Spleen (tissue), 11 donors: Measurements from ENCODE around the gene TWF2. TPM values are rescaled to one million over a fixed set of nuclear protein-coding genes. Genes with fewer than 3 reads are reported as not detected.
A peak's percentile ranks its signal among the peaks of the same experiment; 100 is the strongest.

Source experiments
- DNase-seq: peaks from one replicate; pipeline ENCODE4 v3.0.0-alpha.2; 2020
- H3K27ac ChIP-seq, 8 donors: fragments of 200-600 bp; sonication (generic) in 7 of 8; 1 replicate in 4 of 8; 2 replicates in 4 of 8; pipeline versions ENCODE4 v1.5.0 to v1.8.0; 2016 to 2021; ENCODE audit warnings: inconsistent platforms in 4 of 8, mild to moderate bottlenecking in 4 of 8, moderate library complexity in 1 of 8
- H3K27me3 ChIP-seq, 7 donors: fragments of 200-600 bp; sonication (generic) in 6 of 7; replicated peaks in 1 of 7; 1 replicate in 4 of 7; 2 replicates in 3 of 7; pipeline versions ENCODE4 v1.5.0 to v1.8.0; 2016 to 2021; ENCODE audit warnings: inconsistent platforms in 3 of 7, mild to moderate bottlenecking in 1 of 7
- H3K36me3 ChIP-seq, 6 donors: fragments of 200-600 bp; sonication (generic) in 5 of 6; 1 replicate in 4 of 6; 2 replicates in 2 of 6; pipeline versions ENCODE4 v1.5.0 to v1.8.0; 2016 to 2021; ENCODE audit warnings: inconsistent platforms in 2 of 6
- H3K4me1 ChIP-seq, 6 donors: fragments of 200-600 bp; sonication (generic) in 5 of 6; 1 replicate in 3 of 6; 2 replicates in 3 of 6; pipeline versions ENCODE4 v1.5.0 to v1.8.0; 2016 to 2021; ENCODE audit warnings: inconsistent platforms in 3 of 6
- H3K4me3 ChIP-seq, 8 donors: fragments of 200-600 bp; sonication (generic) in 7 of 8; 1 replicate in 4 of 8; 2 replicates in 4 of 8; pipeline versions ENCODE4 v1.5.0 to v1.8.0; 2016 to 2021; ENCODE audit warnings: inconsistent platforms in 4 of 8, mild to moderate bottlenecking in 4 of 8, moderate library complexity in 2 of 8
- H3K9me3 ChIP-seq, 8 donors: fragments of 200-600 bp; sonication (generic) in 7 of 8; 1 replicate in 4 of 8; 2 replicates in 4 of 8; pipeline versions ENCODE4 v1.5.0 to v1.8.0; 2016 to 2021; ENCODE audit warnings: inconsistent platforms in 4 of 8
- CTCF ChIP-seq, 11 experiments: fragments of 200-600 bp in 7 of 11; fragments of 450-650 bp in 4 of 11; sonication (generic) in 4 of 11; IDR thresholded peaks in 8 of 11; conservative IDR thresholded peaks in 3 of 11; 1 replicate in 7 of 11; 2 replicates in 4 of 11; pipeline versions ENCODE4 v1.4.0 to v1.8.0; 2016 to 2021; ENCODE audit warnings: antibody characterized with exemption in 11 of 11, inconsistent platforms in 4 of 11, mild to moderate bottlenecking in 1 of 11
- POLR2A ChIP-seq, 3 donors: fragments of 450-650 bp; IDR thresholded peaks; one replicate each; pipeline ENCODE4 v1.5.1; 2017; ENCODE audit warnings: antibody characterized with exemption in 3 of 3, mild to moderate bottlenecking in 1 of 3
- POLR2AphosphoS5 ChIP-seq, 3 donors: sonication (generic); formaldehyde crosslinking; IDR thresholded peaks; one replicate each; pipeline ENCODE4 v1.5.1; 2017; ENCODE audit warnings: antibody characterized with exemption in 3 of 3
- WGBS, 5 donors: extraction: QIAGEN DNeasy Blood & Tissue Kit in 3 of 5; methylation state at CpG; one replicate each; pipeline versions ENCODE4 v1.1.5 to v1.1.7; 2013 to 2018; 5-methylcytosine and 5-hydroxymethylcytosine counted together
- intact Hi-C: fragments of 100-400 bp; cut with DNase I; formaldehyde crosslinking; loops from one replicate; pipeline ENCODE4 v1.15.0; 2023; ENCODE audit warnings: low total_unique reads
- polyA plus RNA-seq, 3 donors: library from polyadenylated mRNA; stranded (reverse); fragments of 200-250 nt; gene quantifications; one replicate each; pipeline ENCODE4 v1.2.1, GENCODE V29; 2013
- total RNA-seq, 7 donors: library from RNA; depleted of rRNA in 3 of 7; stranded (reverse); fragments of >200 nt in 3 of 7; fragmentation: NEBNext Ultra II Directional in 4 of 7; extraction: Animal tissue kit (Norgen Biotek cat#: 25700) in 4 of 7; gene quantifications; one replicate each; pipeline versions ENCODE4 v1.1.0 to v1.2.1, GENCODE V29; 2016 to 2021
- donor health status: healthy with polysubstance abuse.
- donor health status: DM: no; HTN: no; CAD: no; lungs with moderate emphysema.
- donor health status: DM: no; HTN: no; CAD: no.
- donor health status: Bipolar disorder and iron deficiency.
- donor health status: healthy.
- donor health status: DM: no; HTN: no; CAD: no.
- donor health status: DM: yes; HTN: yes; CAD: no.

TWF2 gene
- total and polyA plus RNA-seq, 10 donors, result 47.3 to 109 (median 68.0) TPM

- Histone ChIP-seq H3K27ac (no peak overlapping the region), H3K36me3 (peaks cover 0 to 100% (median 94%) of the 10 kb centered on the region in 6 donors)
These were observed 20.1 kb upstream of the TWF2 start for GRCh38 chr3:52259035-52259434.

GRCh38 chr3:52257911-52258310, 19.0 kb upstream of the TWF2 start:
- DNase-seq, result no peak
- Histone ChIP-seq H3K9me3 (no peaks in the 10 kb centered on the region), H3K4me3 (no peak overlapping the region), H3K27ac (no peak overlapping the region), H3K4me1 (peaks cover 14 to 79% (median 29%) of the 10 kb centered on the region in 6 donors), H3K36me3 (peaks cover 0 to 100% (median 85%) of the 10 kb centered on the region in 6 donors), H3K27me3 (no peaks in the 10 kb centered on the region)
- intact Hi-C loops, result no loop called here
- TF ChIP-seq POLR2A (IDR thresholded peaks at IDR 0.05), result no peak
- TF ChIP-seq POLR2AphosphoS5 (IDR thresholded peaks at IDR 0.05), result no peak
- TF ChIP-seq CTCF (IDR thresholded peaks at IDR 0.05 in 8 of 11, conservative IDR thresholded peaks at IDR 0.05 in 3 of 11), result no peak
- 86 to 95% (median 89%) methylated on average over 4 of the region's 4 CpGs for whole genome bisulfite sequencing, 5 donors

More at GRCh38 chr3:52259035-52259434, 20.1 kb upstream of the TWF2 start:
- no peak for DNase-seq
- Histone ChIP-seq H3K4me1 (peaks cover 4 to 79% (median 26%) of the 10 kb centered on the region in 6 donors), H3K9me3 (no peaks in the 10 kb centered on the region), H3K4me3 (no peak overlapping the region), H3K27me3 (no peaks in the 10 kb centered on the region)
- 31 to 83% (median 51%) methylated on average over 1 of the region's 1 CpG for WGBS, 5 donors
- intact Hi-C loops, result no loop called here
- TF ChIP-seq POLR2A (IDR thresholded peaks at IDR 0.05), result no peak
- no peak for TF ChIP-seq CTCF (IDR thresholded peaks at IDR 0.05 in 8 of 11, conservative IDR thresholded peaks at IDR 0.05 in 3 of 11)
- TF ChIP-seq POLR2AphosphoS5 (IDR thresholded peaks at IDR 0.05), result no peak

- WGBS, 5 donors, result 77 to 87% (median 85%) methylated on average over 4 of the region's 4 CpGs
- intact Hi-C loops, result no loop called here
- no peak for TF ChIP-seq POLR2A (IDR thresholded peaks at IDR 0.05)
- no peak for TF ChIP-seq CTCF (IDR thresholded peaks at IDR 0.05 in 8 of 11, conservative IDR thresholded peaks at IDR 0.05 in 3 of 11)
- TF ChIP-seq POLR2AphosphoS5 (IDR thresholded peaks at IDR 0.05), result peak in 2 of 3 donors; percentile 34 to 53
- Histone ChIP-seq H3K4me3 (no peak overlapping the region), H3K4me1 (peaks cover 19 to 79% (median 32%) of the 10 kb centered on the region in 6 donors), H3K27ac (peak overlapping the region in 1 of 8 donors; percentile 87), H3K9me3 (no peaks in the 10 kb centered on the region), H3K36me3 (peaks cover 0 to 98% (median 77%) of the 10 kb centered on the region in 6 donors), H3K27me3 (no peaks in the 10 kb centered on the region)
- no peak for DNase-seq
These were observed 17.7 kb upstream of the TWF2 start for GRCh38 chr3:52256622-52257021.

GRCh38 chr3:52256159-52256558, 17.2 kb upstream of the TWF2 start:
- WGBS, 5 donors, result 87 to 95% (median 94%) methylated on average over 3 of the region's 3 CpGs
- no peaks in the 10 kb centered on the region for H3K27me3 ChIP-seq
- H3K4me3 ChIP-seq, result no peak overlapping the region
- DNase-seq, result no peak
- peak overlapping the region in 1 of 8 donors; percentile 87 for H3K27ac ChIP-seq
- H3K36me3 ChIP-seq, result peaks cover 0 to 98% (median 76%) of the 10 kb centered on the region in 6 donors
- H3K9me3 ChIP-seq, result no peaks in the 10 kb centered on the region
- intact Hi-C loops, result no loop called here
- TF ChIP-seq POLR2AphosphoS5 (IDR thresholded peaks at IDR 0.05) (no peak), POLR2A (IDR thresholded peaks at IDR 0.05) (no peak), CTCF (IDR thresholded peaks at IDR 0.05 in 8 of 11, conservative IDR thresholded peaks at IDR 0.05 in 3 of 11) (no peak)
- H3K4me1 ChIP-seq, result peaks cover 19 to 79% (median 32%) of the 10 kb centered on the region in 6 donors
